Mesendoderm (in vitro differentiated cells): ENCODE data around the gene NPR2.
A peak's percentile ranks its signal among the peaks of the same experiment; 100 is the strongest.

ENCODE experiments used
- DNase-seq: peaks from one replicate; pipeline ENCODE4 v3.0.0; 2013
- H2AK5ac ChIP-seq: 2 replicates; pipeline ENCODE4 v1.6.1; 2013; ENCODE audit warnings: low read length, inconsistent platforms
- H2BK120ac ChIP-seq: 2 replicates; pipeline ENCODE4 v1.6.1; 2013; ENCODE audit warnings: low read depth, mild to moderate bottlenecking, low read length, moderate library complexity, mixed read lengths
- H2BK15ac ChIP-seq: replicated peaks from 2 replicates; pipeline ENCODE4 v1.6.1; 2013; ENCODE audit warnings: low read depth, mild to moderate bottlenecking, moderate library complexity
- H2BK5ac ChIP-seq: 2 replicates; pipeline ENCODE4 v1.6.1; 2013; ENCODE audit warnings: low read length, inconsistent platforms
- H3K18ac ChIP-seq: 2 replicates; pipeline ENCODE4 v1.6.1; 2013; ENCODE audit warnings: mild to moderate bottlenecking, low read length, mixed read lengths
- H3K23ac ChIP-seq: one replicate; pipeline ENCODE4 v1.6.1; 2013; ENCODE audit warnings: low read length
- H3K27ac ChIP-seq: 2 replicates; pipeline ENCODE4 v1.5.1; 2013; ENCODE audit warnings: low read depth, mild to moderate bottlenecking, inconsistent platforms, low read length, moderate library complexity
- H3K27me3 ChIP-seq: 2 replicates; pipeline ENCODE4 v1.6.1; 2013; ENCODE audit warnings: low read length, control low read depth, mild to moderate bottlenecking, inconsistent platforms; ENCODE audit not compliant: insufficient read depth, poor library complexity
- H3K36me3 ChIP-seq: 2 replicates; pipeline ENCODE4 v1.6.1; 2013; ENCODE audit warnings: low read length, inconsistent platforms; ENCODE audit not compliant: control insufficient read depth, insufficient read depth
- H3K4ac ChIP-seq: one replicate; pipeline ENCODE4 v1.6.1; 2013; ENCODE audit warnings: low read depth, mild to moderate bottlenecking, low read length, moderate library complexity
- H3K4me1 ChIP-seq: 2 replicates; pipeline ENCODE4 v1.6.1; 2013; ENCODE audit warnings: low read depth, low read length, inconsistent platforms; ENCODE audit not compliant: control insufficient read depth
- H3K4me2 ChIP-seq: 2 replicates; pipeline ENCODE4 v1.6.1; 2013; ENCODE audit warnings: low read length
- H3K4me3 ChIP-seq: 2 replicates; pipeline ENCODE4 v1.5.1; 2013; ENCODE audit warnings: mild to moderate bottlenecking, low read length
- H3K56ac ChIP-seq: one replicate; pipeline ENCODE4 v1.6.1; 2013; ENCODE audit warnings: low read length
- H3K79me1 ChIP-seq: 2 replicates; pipeline ENCODE4 v1.6.1; 2013; ENCODE audit warnings: low read length, inconsistent platforms
- H3K79me2 ChIP-seq: 2 replicates; pipeline ENCODE4 v1.6.1; 2013; ENCODE audit warnings: mild to moderate bottlenecking, low read length; ENCODE audit not compliant: control insufficient read depth, insufficient read depth
- H3K9ac ChIP-seq: 2 replicates; pipeline ENCODE4 v1.6.1; 2013; ENCODE audit warnings: low read length, inconsistent platforms
- H4K5ac ChIP-seq: one replicate; pipeline ENCODE4 v1.6.1; 2013; ENCODE audit warnings: low read length
- H4K8ac ChIP-seq: one replicate; pipeline ENCODE4 v1.6.1; 2013; ENCODE audit warnings: low read depth, mild to moderate bottlenecking, control low read depth, low read length, moderate library complexity
- WGBS: extraction: QIAGEN DNeasy Blood & Tissue Kit; methylation state at CpG from one replicate; pipeline ENCODE4 v1.1.7; 2013; ENCODE audit warnings: low lambda C conversion rate, missing lambda C conversion rate; ENCODE audit not compliant: insufficient coverage; ENCODE audit errors: extremely low coverage; 5-methylcytosine and 5-hydroxymethylcytosine counted together

The NPR2 gene

DNA sequence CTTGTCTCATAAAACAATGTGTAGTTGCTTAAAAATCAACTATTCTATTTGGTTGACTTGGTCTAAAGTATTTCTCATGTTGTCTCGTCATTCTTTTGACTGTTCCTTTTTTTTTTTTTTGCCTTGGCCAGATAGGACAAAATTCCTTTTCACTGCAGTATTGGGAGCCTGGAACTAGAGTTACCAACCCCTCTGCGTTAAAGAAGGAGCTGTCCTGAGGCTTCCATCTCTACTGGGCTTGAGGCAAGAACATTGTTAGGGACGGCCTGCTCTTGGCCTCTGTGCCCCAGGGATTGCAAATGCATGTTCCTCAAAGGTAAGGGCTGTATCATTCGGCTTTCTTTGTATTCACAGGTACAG lies 1.4 kb upstream of the NPR2 start:
- no peak overlapping the region for H3K27ac ChIP-seq

DNA sequence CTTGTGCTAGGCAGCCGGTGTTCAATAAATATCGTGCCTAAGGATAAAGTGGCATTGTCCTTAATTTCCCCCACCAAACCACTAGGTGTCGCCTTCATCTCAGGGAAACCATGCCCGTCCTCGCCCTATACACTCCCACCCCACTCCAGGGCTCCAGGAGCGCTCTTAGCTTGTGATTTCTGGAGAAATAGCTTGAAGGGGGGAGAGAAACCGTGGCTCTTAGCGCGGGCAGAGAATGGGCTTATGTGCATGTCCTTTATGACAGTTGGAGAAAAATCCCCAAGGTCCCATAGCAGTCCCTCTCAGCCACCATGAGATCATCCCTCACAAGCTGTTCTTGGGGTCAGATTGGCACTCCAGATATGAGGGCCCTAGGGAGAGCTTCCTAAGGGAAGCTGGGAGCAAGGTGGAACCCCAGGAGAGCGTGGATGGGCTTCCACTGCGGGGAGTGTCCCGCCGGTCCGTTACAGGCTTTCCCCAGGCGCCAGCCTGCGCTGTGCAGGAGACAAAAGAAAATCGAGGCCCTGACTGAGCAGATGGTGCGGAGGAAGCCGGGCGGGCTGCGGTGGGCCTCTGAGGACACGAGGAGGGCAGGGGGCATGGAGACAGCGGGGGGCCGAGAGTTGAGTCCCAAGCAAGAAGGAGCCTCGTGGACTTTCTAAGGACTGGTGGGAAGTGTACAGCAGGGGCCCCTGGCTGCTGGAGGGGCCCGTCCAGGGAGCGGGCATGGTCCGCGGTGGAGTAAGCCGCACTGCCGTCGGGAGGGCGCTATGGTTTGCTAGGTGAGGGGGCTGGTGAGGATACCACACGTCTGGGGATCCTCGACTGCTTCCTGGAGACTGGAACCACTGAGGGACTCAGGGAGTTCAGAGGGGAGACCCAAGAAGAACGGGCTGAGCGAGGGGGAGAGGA lies 750 bp upstream of the NPR2 start:
- Histone ChIP-seq H3K27ac (no peak overlapping the region), H3K56ac (peak overlapping the region; percentile 95), H3K27me3 (no peaks in the 10 kb centered on the region), H3K9ac (peak overlapping the region; percentile 79), H3K4ac (peak overlapping the region; percentile 89), H3K4me1 (peaks cover 2% of the 10 kb centered on the region), H3K79me2 (peaks cover 3% of the 10 kb centered on the region), H3K23ac (no peak overlapping the region), H3K79me1 (peaks cover 5% of the 10 kb centered on the region), H3K4me3 (no peak overlapping the region), H2BK15ac (no peak overlapping the region), H2BK5ac (no peak overlapping the region), H4K8ac (no peak overlapping the region), H2AK5ac (no peak overlapping the region), H3K18ac (peak overlapping the region; percentile 97), H4K5ac (no peak overlapping the region), H2BK120ac (peak overlapping the region; percentile 11), H3K4me2 (peak overlapping the region; percentile 66), H3K36me3 (no peaks in the 10 kb centered on the region)
- no CpG with 5 or more reads among the region's 37 CpGs for WGBS
- peak; percentile 91 for DNase-seq

More for the DNA sequence above, 1.4 kb upstream of the NPR2 start:
- Histone ChIP-seq H2BK120ac (no peak overlapping the region), H4K5ac (no peak overlapping the region), H3K4me1 (peaks cover 2% of the 10 kb centered on the region), H3K27me3 (no peaks in the 10 kb centered on the region), H3K4me3 (no peak overlapping the region), H3K4me2 (no peak overlapping the region), H3K56ac (no peak overlapping the region), H3K4ac (no peak overlapping the region), H4K8ac (no peak overlapping the region), H2AK5ac (no peak overlapping the region), H3K9ac (no peak overlapping the region), H3K79me1 (peaks cover 5% of the 10 kb centered on the region), H3K18ac (no peak overlapping the region), H3K79me2 (peaks cover 3% of the 10 kb centered on the region), H2BK15ac (no peak overlapping the region), H3K23ac (no peak overlapping the region), H2BK5ac (no peak overlapping the region), H3K36me3 (no peaks in the 10 kb centered on the region)
- WGBS = no CpG with 5 or more reads among the region's 4 CpGs
- no peak for DNase-seq

DNA sequence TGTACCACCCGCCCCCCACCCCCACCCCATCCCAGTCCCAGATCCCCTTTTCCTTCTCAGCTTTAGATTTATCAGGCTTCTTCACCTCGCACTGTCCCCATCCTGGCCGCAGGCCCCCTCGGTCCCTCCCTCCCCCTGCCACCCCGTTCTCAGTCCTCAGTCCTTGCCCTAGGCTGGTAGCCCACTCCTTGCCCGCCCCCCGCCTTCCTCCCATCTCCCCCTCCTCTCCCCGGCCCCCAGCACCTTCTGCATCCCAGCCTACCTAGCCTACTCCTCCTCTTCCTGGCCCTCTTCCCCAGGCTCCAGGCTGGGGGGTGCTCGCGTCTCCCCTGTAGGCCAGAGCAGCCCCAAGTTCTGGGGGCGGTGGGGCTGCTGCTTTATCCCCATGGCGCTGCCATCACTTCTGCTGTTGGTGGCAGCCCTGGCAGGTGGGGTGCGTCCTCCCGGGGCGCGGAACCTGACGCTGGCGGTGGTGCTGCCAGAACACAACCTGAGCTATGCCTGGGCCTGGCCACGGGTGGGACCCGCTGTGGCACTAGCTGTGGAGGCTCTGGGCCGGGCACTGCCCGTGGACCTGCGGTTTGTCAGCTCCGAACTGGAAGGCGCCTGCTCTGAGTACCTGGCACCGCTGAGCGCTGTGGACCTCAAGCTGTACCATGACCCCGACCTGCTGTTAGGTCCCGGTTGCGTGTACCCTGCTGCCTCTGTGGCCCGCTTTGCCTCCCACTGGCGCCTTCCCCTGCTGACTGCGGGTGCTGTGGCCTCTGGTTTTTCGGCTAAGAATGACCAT lies 828 bp downstream of the NPR2 start:
- peak overlapping the region; percentile 89 for H3K4ac ChIP-seq
- H3K4me3 ChIP-seq = no peak overlapping the region

DNA sequence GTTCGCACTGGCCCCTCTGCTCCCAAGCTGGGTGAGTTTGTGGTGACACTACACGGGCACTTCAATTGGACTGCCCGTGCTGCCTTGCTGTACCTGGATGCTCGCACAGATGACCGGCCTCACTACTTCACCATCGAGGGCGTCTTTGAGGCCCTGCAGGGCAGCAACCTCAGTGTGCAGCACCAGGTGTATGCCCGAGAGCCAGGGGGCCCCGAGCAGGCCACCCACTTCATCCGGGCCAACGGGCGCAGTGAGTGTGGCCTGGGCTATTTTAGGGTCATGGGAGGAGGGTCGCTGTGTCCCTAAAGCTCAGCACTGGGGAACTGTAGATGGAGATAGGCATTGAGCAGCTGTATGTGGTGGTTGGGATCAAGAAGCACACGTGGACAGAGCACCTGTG lies 1.4 kb downstream of the NPR2 start:
- Histone ChIP-seq H4K5ac (no peak overlapping the region), H4K8ac (no peak overlapping the region), H3K79me2 (peaks cover 3% of the 10 kb centered on the region), H3K79me1 (peaks cover 5% of the 10 kb centered on the region), H3K4me1 (peaks cover 6% of the 10 kb centered on the region), H3K18ac (no peak overlapping the region), H3K36me3 (no peaks in the 10 kb centered on the region), H2AK5ac (no peak overlapping the region), H3K4ac (no peak overlapping the region), H2BK5ac (no peak overlapping the region), H3K27me3 (no peaks in the 10 kb centered on the region), H3K27ac (no peak overlapping the region), H3K4me3 (no peak overlapping the region), H3K23ac (no peak overlapping the region), H2BK120ac (no peak overlapping the region), H2BK15ac (no peak overlapping the region), H3K9ac (peak overlapping the region; percentile 21), H3K56ac (peak overlapping the region; percentile 67), H3K4me2 (no peak overlapping the region)
- DNase-seq = no peak
- no CpG with 5 or more reads among the region's 14 CpGs for WGBS

More for the DNA sequence above, 828 bp downstream of the NPR2 start:
- H3K9ac ChIP-seq = no peak overlapping the region
- peaks cover 6% of the 10 kb centered on the region for H3K4me1 ChIP-seq
- H2BK5ac ChIP-seq = no peak overlapping the region
- H3K79me2 ChIP-seq = peaks cover 3% of the 10 kb centered on the region
- H3K56ac ChIP-seq = peak overlapping the region; percentile 94
- no peak overlapping the region for H4K8ac ChIP-seq
- H2BK15ac ChIP-seq = no peak overlapping the region
- H4K5ac ChIP-seq = no peak overlapping the region
- no peak overlapping the region for H2BK120ac ChIP-seq
- peak overlapping the region; percentile 89 for H3K23ac ChIP-seq
- H3K36me3 ChIP-seq = no peaks in the 10 kb centered on the region
- no peak for DNase-seq
- peak overlapping the region; percentile 97 for H3K18ac ChIP-seq
- no peak overlapping the region for H3K4me2 ChIP-seq
- no peaks in the 10 kb centered on the region for H3K27me3 ChIP-seq
- no peak overlapping the region for H3K27ac ChIP-seq
- WGBS = no CpG with 5 or more reads among the region's 34 CpGs
- peaks cover 5% of the 10 kb centered on the region for H3K79me1 ChIP-seq
- H2AK5ac ChIP-seq = no peak overlapping the region

DNA sequence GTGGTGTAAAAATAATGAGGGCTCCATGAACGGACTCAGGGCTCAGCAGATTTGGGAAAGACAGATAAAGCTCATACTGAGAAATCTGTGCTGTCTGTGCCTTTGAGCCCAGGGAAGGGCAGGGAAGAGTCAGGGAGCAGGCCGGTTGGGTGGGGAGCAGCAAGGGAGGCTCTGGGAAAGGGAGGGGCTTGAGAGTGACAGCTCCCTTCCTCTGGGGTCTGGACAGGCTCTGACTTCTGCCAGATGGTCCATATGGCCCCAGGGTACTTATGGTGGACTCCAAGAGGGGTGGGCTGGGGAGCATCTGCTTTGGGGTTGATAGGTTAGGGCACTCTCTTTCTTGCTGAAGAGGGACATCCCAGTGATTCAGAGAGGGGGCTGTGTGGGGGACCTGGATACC lies 2.1 kb downstream of the NPR2 start:
- no peaks in the 10 kb centered on the region for H3K36me3 ChIP-seq
- no CpG with 5 or more reads among the region's 2 CpGs for WGBS

More for the DNA sequence above, 2.1 kb downstream of the NPR2 start:
- H3K79me2 ChIP-seq = peaks cover 3% of the 10 kb centered on the region
- no peak for DNase-seq
- H3K18ac ChIP-seq = no peak overlapping the region
- H2AK5ac ChIP-seq = no peak overlapping the region
- H3K27me3 ChIP-seq = no peaks in the 10 kb centered on the region
- H3K27ac ChIP-seq = no peak overlapping the region
- H3K4me1 ChIP-seq = peaks cover 6% of the 10 kb centered on the region
- H3K9ac ChIP-seq = no peak overlapping the region
- no peak overlapping the region for H2BK15ac ChIP-seq
- H3K56ac ChIP-seq = peak overlapping the region; percentile 49
- no peak overlapping the region for H3K4me2 ChIP-seq
- no peak overlapping the region for H2BK5ac ChIP-seq
- no peak overlapping the region for H3K4me3 ChIP-seq
- no peak overlapping the region for H4K8ac ChIP-seq
- no peak overlapping the region for H3K23ac ChIP-seq
- peaks cover 5% of the 10 kb centered on the region for H3K79me1 ChIP-seq
- H4K5ac ChIP-seq = no peak overlapping the region
- H2BK120ac ChIP-seq = no peak overlapping the region
- H3K4ac ChIP-seq = no peak overlapping the region
